Activated CD8-positive, alpha-beta T cell treated with anti-CD3 and anti-CD28 coated beads for 36 hours (primary cell): ENCODE results near the gene L3MBTL4. TPM values are rescaled to one million over a fixed set of nuclear protein-coding genes. Genes with fewer than 3 reads are reported as not detected.

Experiments
- ATAC-seq: fragments of 200-7000 bp; cut with Tn5 transposase; one replicate; pipeline ENCODE4 v1.10.0; 2021; ENCODE audit warnings: mild to moderate bottlenecking, moderate library complexity
- CTCF ChIA-PET: fragments of 350-600 bp; sonication (Branson Sonifier 250); formaldehyde crosslinking; loops from one replicate; lab custom pipeline; 2021; ENCODE audit warnings: antibody characterized with exemption; lab: Charles Lee
- POLR2A ChIA-PET: fragments of 350-600 bp; sonication (Branson Sonifier 250); formaldehyde crosslinking; loops from one replicate; lab custom pipeline; 2021; ENCODE audit warnings: antibody characterized with exemption; lab: Charles Lee
- DNase-seq: peaks from one replicate; pipeline ENCODE4 v3.0.0-alpha.2; 2020
- H3K27ac Mint-ChIP-seq: one replicate; pipeline ENCODE4 v1.8.0; 2021; ENCODE audit warnings: mild to moderate bottlenecking, mixed read lengths
- H3K27me3 Mint-ChIP-seq: one replicate; pipeline ENCODE4 v1.8.0; 2021; ENCODE audit warnings: mixed read lengths
- H3K36me3 Mint-ChIP-seq: one replicate; pipeline ENCODE4 v1.8.0; 2021; ENCODE audit warnings: low read depth, mixed read lengths
- H3K4me1 Mint-ChIP-seq: one replicate; pipeline ENCODE4 v1.8.0; 2021; ENCODE audit warnings: low read depth, mixed read lengths
- H3K4me3 Mint-ChIP-seq: one replicate; pipeline ENCODE4 v1.8.0; 2021; ENCODE audit warnings: mild to moderate bottlenecking, moderate library complexity, mixed read lengths
- H3K9me3 Mint-ChIP-seq: one replicate; pipeline ENCODE4 v1.8.0; 2021; ENCODE audit warnings: mixed read lengths
- CTCF ChIP-seq: fragments of 200-600 bp; IDR thresholded peaks from one replicate; pipeline ENCODE4 v1.8.0; 2022; ENCODE audit warnings: antibody characterized with exemption, mild to moderate bottlenecking
- intact Hi-C: fragments of 100-400 bp; cut with micrococcal nuclease; formaldehyde crosslinking; loops from one replicate; pipeline ENCODE4 v1.10.0; 2022
- total RNA-seq, 2 experiments: library from RNA; stranded (reverse); gene quantifications; one replicate each; pipeline ENCODE4 v1.2.3, GENCODE V29; 2021

L3MBTL4 gene
- total RNA-seq, 2 experiments from 2014 or later = not detected

DNA sequence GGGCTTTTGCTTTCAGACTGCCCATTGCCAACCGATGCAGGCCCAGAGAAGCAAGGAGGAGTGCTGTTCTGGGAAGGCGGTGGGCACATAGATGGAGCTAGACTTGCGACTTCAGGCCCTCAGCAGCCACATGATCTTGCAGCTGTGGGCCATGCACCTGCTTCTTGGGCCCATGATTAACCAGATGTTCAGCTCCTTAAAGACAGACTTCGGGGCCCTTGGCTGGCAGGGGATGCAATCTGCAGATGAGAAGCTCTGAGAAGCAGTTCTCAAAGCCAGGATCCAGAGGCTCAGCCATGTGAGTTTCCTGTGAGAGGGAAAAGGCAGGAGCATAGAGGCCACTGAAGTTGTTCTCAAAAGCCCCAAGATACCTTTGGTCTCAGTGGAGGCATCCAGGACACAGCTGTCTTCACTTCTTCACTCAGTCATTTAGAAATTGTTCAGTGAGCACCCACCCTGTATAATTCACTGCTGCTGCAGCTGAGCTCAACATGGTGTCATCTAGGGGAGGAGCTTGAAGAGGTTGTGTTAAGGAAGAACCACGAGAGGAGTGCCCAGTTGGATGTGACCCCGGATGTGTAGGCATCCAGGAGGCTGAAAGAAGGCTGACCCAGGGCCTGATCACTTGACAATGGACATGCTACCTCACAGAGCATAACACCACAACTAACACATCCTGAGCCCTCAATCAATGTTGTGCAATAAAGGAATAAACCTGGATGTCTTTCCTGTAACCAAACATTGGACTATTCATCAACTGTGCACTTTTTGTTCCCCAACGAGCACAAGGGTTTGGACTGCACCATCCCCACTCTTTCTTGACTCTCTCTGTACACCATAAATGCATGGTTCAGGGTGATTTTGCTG lies 474.7 kb downstream of the L3MBTL4 start:
- Mint-ChIP-seq H3K4me3 (no peak overlapping the region), H3K4me1 (no peaks in the 10 kb centered on the region), H3K27me3 (peaks cover 6% of the 10 kb centered on the region), H3K27ac (no peak overlapping the region), H3K9me3 (no peaks in the 10 kb centered on the region), H3K36me3 (no peaks in the 10 kb centered on the region)
- intact Hi-C loops = no loop called here
- CTCF ChIA-PET = no interaction called here
- TF ChIP-seq CTCF = no peak
- no peak for DNase-seq
- POLR2A ChIA-PET = no interaction called here
- no peak for ATAC-seq

- ChIA-PET CTCF (no interaction called here), POLR2A (no interaction called here)
- H3K36me3 Mint-ChIP-seq = no peaks in the 10 kb centered on the region
- intact Hi-C loops = no loop called here
- ATAC-seq (no peak), DNase-seq (no peak)
- H3K27ac Mint-ChIP-seq = no peak overlapping the region
- no peak overlapping the region for H3K4me3 Mint-ChIP-seq
- no peaks in the 10 kb centered on the region for H3K9me3 Mint-ChIP-seq
- no peaks in the 10 kb centered on the region for H3K27me3 Mint-ChIP-seq
- H3K4me1 Mint-ChIP-seq = no peaks in the 10 kb centered on the region
- TF ChIP-seq CTCF = no peak
These were observed 476.9 kb downstream of the L3MBTL4 start for GRCh38 chr18:5937795-5938194.

GRCh38 chr18:5937121-5937520 lies 477.6 kb downstream of the L3MBTL4 start:
- Mint-ChIP-seq H3K4me3 (no peak overlapping the region), H3K27ac (no peak overlapping the region), H3K9me3 (no peaks in the 10 kb centered on the region), H3K27me3 (no peaks in the 10 kb centered on the region), H3K36me3 (no peaks in the 10 kb centered on the region), H3K4me1 (no peaks in the 10 kb centered on the region)
- intact Hi-C loops = no loop called here
- TF ChIP-seq CTCF = no peak
- no peak for DNase-seq
- ChIA-PET CTCF (no interaction called here), POLR2A (no interaction called here)
- no peak for ATAC-seq

DNA sequence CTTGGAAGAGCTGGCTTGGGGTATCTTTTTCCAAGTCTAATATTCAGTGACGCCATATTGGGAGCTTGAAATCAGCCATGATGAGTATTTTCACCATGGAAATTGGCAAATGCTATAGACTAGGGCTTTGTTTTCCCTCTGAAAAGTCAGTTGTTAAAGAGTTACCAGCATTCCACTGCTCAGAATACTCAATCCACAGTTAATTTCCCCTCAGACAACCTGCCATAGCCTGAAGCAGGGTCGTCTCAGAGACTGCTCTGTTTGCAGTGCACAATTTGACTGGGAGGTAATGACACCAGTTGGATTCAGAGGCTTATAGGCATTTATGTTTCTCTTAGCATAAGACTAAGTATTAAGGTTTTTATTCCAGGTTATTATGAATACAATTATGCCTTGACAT lies 483.9 kb downstream of the L3MBTL4 start:
- POLR2A ChIA-PET = no interaction called here
- ATAC-seq (no peak), DNase-seq (no peak)
- H3K4me1 Mint-ChIP-seq = no peaks in the 10 kb centered on the region
- no peaks in the 10 kb centered on the region for H3K27me3 Mint-ChIP-seq
- H3K9me3 Mint-ChIP-seq = peaks cover 9% of the 10 kb centered on the region
- intact Hi-C loops = no loop called here
- CTCF ChIA-PET = interaction anchor here (0.6 to 1.4 kb wide), 2 partner anchors 23 to 864 kb away, joined by 3 read pairs; no protein-coding TSS in a partner anchor
- H3K27ac Mint-ChIP-seq = no peak overlapping the region
- TF ChIP-seq CTCF = no peak
- no peak overlapping the region for H3K4me3 Mint-ChIP-seq
- no peaks in the 10 kb centered on the region for H3K36me3 Mint-ChIP-seq

GRCh38 chr18:5918205-5918858 lies 496.4 kb downstream of the L3MBTL4 start:
- ATAC-seq (no peak), DNase-seq (no peak)
- H3K4me1 Mint-ChIP-seq = no peaks in the 10 kb centered on the region
- H3K9me3 Mint-ChIP-seq = no peaks in the 10 kb centered on the region
- intact Hi-C loops = no loop called here
- no peak overlapping the region for H3K27ac Mint-ChIP-seq
- no peak for TF ChIP-seq CTCF
- POLR2A ChIA-PET = no interaction called here
- H3K27me3 Mint-ChIP-seq = peaks cover 10% of the 10 kb centered on the region
- H3K4me3 Mint-ChIP-seq = no peak overlapping the region
- H3K36me3 Mint-ChIP-seq = no peaks in the 10 kb centered on the region
- CTCF ChIA-PET = no interaction called here
